OCI-LY1 (cell line): ENCODE results near the gene TNFAIP8L3.

Experiments
- CTCF ChIP-seq: fragments of 200-600 bp; sonication (generic), shearing (Covaris generic); IDR thresholded peaks from 2 replicates; pipeline ENCODE4 v1.5.1; 2017; ENCODE audit warnings: mild to moderate bottlenecking, antibody characterized with exemption, low read length, moderate library complexity, mixed read lengths
- EZH2 ChIP-seq: fragments of 200-600 bp; sonication (generic), shearing (Covaris generic); IDR thresholded peaks from 2 replicates; pipeline ENCODE4 v1.8.0; 2017; ENCODE audit warnings: borderline replicate concordance, mixed run types, mild to moderate bottlenecking, antibody characterized with exemption, low read length, moderate library complexity, mixed read lengths

DNA sequence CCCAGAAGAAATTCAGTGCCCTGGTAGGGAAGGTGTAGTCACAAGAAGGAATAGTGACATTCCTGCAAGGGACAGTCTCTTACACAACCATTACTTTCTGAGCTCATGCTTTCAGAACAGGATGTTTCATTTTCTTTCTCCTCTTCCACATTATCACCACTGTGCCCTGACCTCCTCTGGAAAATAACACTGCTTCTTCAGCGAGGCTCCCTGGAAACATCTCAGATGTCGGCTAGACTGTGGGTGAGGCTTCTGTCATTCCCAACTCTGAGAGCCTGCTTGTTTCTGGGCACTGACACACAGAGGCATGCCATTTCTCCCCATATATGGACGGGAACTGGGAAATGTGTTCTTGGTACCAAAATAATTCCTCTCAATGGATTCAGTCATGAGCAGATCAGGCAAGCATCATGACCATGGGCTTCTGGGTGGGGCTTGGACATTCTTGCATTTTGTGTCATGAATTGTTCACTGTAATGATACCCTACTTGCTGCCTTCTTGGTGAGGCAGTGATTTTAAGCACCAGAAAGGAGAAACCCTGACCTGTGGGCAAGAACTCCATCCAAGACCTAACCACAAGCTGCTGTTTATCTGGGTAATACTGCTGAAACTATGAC, 14.3 kb upstream of the TNFAIP8L3 start:
- no peak for TF ChIP-seq CTCF
- no peak for TF ChIP-seq EZH2
